H9 (cell line): Measurements from ENCODE around the gene UTP18. TPM values are rescaled to one million over a fixed set of nuclear protein-coding genes. Genes with fewer than 3 reads are reported as not detected.

Experiments used
- DNase-seq: peaks from one replicate; pipeline ENCODE4 v3.0.0-alpha.2; 2017
- H2AFZ ChIP-seq: one replicate; pipeline ENCODE4 v1.6.1; 2013; ENCODE audit warnings: mild to moderate bottlenecking, low read length, control low read depth, moderate library complexity
- H2AK5ac ChIP-seq: 2 replicates; pipeline ENCODE4 v1.6.1; 2013; ENCODE audit warnings: low read length, control low read depth, mixed read lengths; ENCODE audit not compliant: insufficient read length
- H2BK120ac ChIP-seq: one replicate; pipeline ENCODE4 v1.6.1; 2013; ENCODE audit warnings: low read depth, mild to moderate bottlenecking, low read length, control low read depth, inconsistent platforms; ENCODE audit not compliant: poor library complexity, severe bottlenecking
- H2BK12ac ChIP-seq: 2 replicates; pipeline ENCODE4 v1.6.1; 2013; ENCODE audit warnings: low read length, control low read depth, mixed read lengths, low read depth; ENCODE audit not compliant: insufficient read length
- H2BK15ac ChIP-seq: 2 replicates; pipeline ENCODE4 v1.6.1; 2013; ENCODE audit warnings: low read depth, low read length, control low read depth
- H2BK20ac ChIP-seq: one replicate; pipeline ENCODE4 v1.6.1; 2013; ENCODE audit warnings: low read depth, mild to moderate bottlenecking, low read length, control low read depth, inconsistent platforms; ENCODE audit not compliant: poor library complexity, severe bottlenecking
- H2BK5ac ChIP-seq: 2 replicates; pipeline ENCODE4 v1.6.1; 2013; ENCODE audit warnings: low read length, control low read depth, mixed read lengths; ENCODE audit not compliant: insufficient read length
- H3K14ac ChIP-seq: 2 replicates; pipeline ENCODE4 v1.6.1; 2013; ENCODE audit warnings: low read length, control low read depth; ENCODE audit not compliant: insufficient read depth
- H3K18ac ChIP-seq: 2 replicates; pipeline ENCODE4 v1.6.1; 2013; ENCODE audit warnings: low read depth, mild to moderate bottlenecking, mixed read lengths, low read length, control low read depth; ENCODE audit not compliant: insufficient read length
- H3K23ac ChIP-seq: 2 replicates; pipeline ENCODE4 v1.6.1; 2013; ENCODE audit warnings: low read length, control low read depth, mixed read lengths, low read depth; ENCODE audit not compliant: insufficient read length
- H3K23me2 ChIP-seq: 2 replicates; pipeline ENCODE4 v1.6.1; 2013; ENCODE audit warnings: low read depth, mild to moderate bottlenecking, mixed read lengths, low read length, control low read depth; ENCODE audit not compliant: insufficient read length, poor library complexity, severe bottlenecking
- H3K27ac ChIP-seq: 2 replicates; pipeline ENCODE4 v1.5.1; 2013; ENCODE audit warnings: low read length, control low read depth, mixed read lengths, low read depth; ENCODE audit not compliant: insufficient read length
- H3K27me3 ChIP-seq: 2 replicates; pipeline ENCODE4 v1.6.1; 2013; ENCODE audit warnings: low read length, control low read depth, inconsistent platforms; ENCODE audit not compliant: insufficient read depth
- H3K4ac ChIP-seq: 2 replicates; pipeline ENCODE4 v1.6.1; 2013; ENCODE audit warnings: low read depth, mild to moderate bottlenecking, control low read depth, inconsistent platforms, low read length, moderate library complexity
- H3K4me1 ChIP-seq: 2 replicates; pipeline ENCODE4 v1.6.1; 2013; ENCODE audit warnings: low read length, control low read depth, inconsistent platforms; ENCODE audit not compliant: insufficient read depth
- H3K4me2 ChIP-seq: 2 replicates; pipeline ENCODE4 v1.6.1; 2013; ENCODE audit warnings: low read length, control low read depth, mixed read lengths; ENCODE audit not compliant: insufficient read length, insufficient read depth
- H3K56ac ChIP-seq: 2 replicates; pipeline ENCODE4 v1.6.1; 2013; ENCODE audit warnings: low read depth, mild to moderate bottlenecking, mixed read lengths, low read length, control low read depth; ENCODE audit not compliant: insufficient read length
- H3K79me1 ChIP-seq: 2 replicates; pipeline ENCODE4 v1.6.1; 2013; ENCODE audit warnings: low read depth, mild to moderate bottlenecking, moderate library complexity, low read length, control low read depth, inconsistent platforms; ENCODE audit not compliant: insufficient read depth, poor library complexity, severe bottlenecking
- H3K79me2 ChIP-seq: 2 replicates; pipeline ENCODE4 v1.6.1; 2013; ENCODE audit warnings: low read length, control low read depth, inconsistent platforms; ENCODE audit not compliant: insufficient read depth
- H3K9ac ChIP-seq: 2 replicates; pipeline ENCODE4 v1.6.1; 2013; ENCODE audit warnings: low read length, control low read depth, mixed read lengths; ENCODE audit not compliant: insufficient read length; ENCODE audit errors: extremely low read depth
- H3K9me3 ChIP-seq: one replicate; pipeline ENCODE4 v1.6.1; 2013; ENCODE audit warnings: low read depth, low read length, inconsistent platforms; ENCODE audit not compliant: control insufficient read depth
- H3T11ph ChIP-seq: one replicate; pipeline ENCODE4 v1.6.1; 2013; ENCODE audit warnings: mild to moderate bottlenecking, low read length, control low read depth, inconsistent platforms
- H4K20me1 ChIP-seq: one replicate; pipeline ENCODE4 v1.6.1; 2013; ENCODE audit not compliant: control insufficient read depth, insufficient read length, insufficient read depth
- H4K5ac ChIP-seq: 2 replicates; pipeline ENCODE4 v1.6.1; 2013; ENCODE audit warnings: low read depth, mild to moderate bottlenecking, mixed read lengths, low read length, control low read depth; ENCODE audit not compliant: insufficient read length
- H4K8ac ChIP-seq: replicated peaks from 2 replicates; pipeline ENCODE4 v1.6.1; 2013; ENCODE audit warnings: low read length, control low read depth, mixed read lengths, low read depth; ENCODE audit not compliant: insufficient read length
- H4K91ac ChIP-seq: 2 replicates; pipeline ENCODE4 v1.6.1; 2013; ENCODE audit warnings: low read depth, mild to moderate bottlenecking, moderate library complexity, mixed read lengths, low read length, control low read depth; ENCODE audit not compliant: insufficient read length
- H3K27ac Mint-ChIP-seq, 3 experiments: 2 replicates in 2 of 3; 3 replicates in 1 of 3; pipeline ENCODE4 v1.8.0; 2020 to 2021; ENCODE audit warnings: mixed read lengths in 3 of 3, mild to moderate bottlenecking in 1 of 3, moderate library complexity in 1 of 3
- H3K27me3 Mint-ChIP-seq: 2 replicates; pipeline ENCODE4 v1.8.0; 2021; ENCODE audit warnings: low read depth, mild to moderate bottlenecking, moderate library complexity, mixed read lengths
- H3K36me3 Mint-ChIP-seq, 3 experiments: 2 replicates in 2 of 3; 3 replicates in 1 of 3; pipeline ENCODE4 v1.8.0; 2020 to 2021; ENCODE audit warnings: low read depth in 3 of 3, mixed read lengths in 3 of 3; ENCODE audit not compliant: insufficient read depth in 1 of 3
- H3K4me1 Mint-ChIP-seq, 2 experiments: 2 replicates each; pipeline ENCODE4 v1.8.0; 2020; ENCODE audit warnings: mixed read lengths in 2 of 2
- H3K4me3 Mint-ChIP-seq, 2 experiments: 2 replicates in 1 of 2; 3 replicates in 1 of 2; pipeline ENCODE4 v1.8.0; 2020 to 2021; ENCODE audit warnings: mild to moderate bottlenecking in 2 of 2, mixed read lengths in 2 of 2, moderate library complexity in 1 of 2
- H3K9me3 Mint-ChIP-seq, 2 experiments: 2 replicates in 1 of 2; 3 replicates in 1 of 2; pipeline ENCODE4 v1.8.0; 2020; ENCODE audit warnings: mild to moderate bottlenecking in 2 of 2, mixed read lengths in 2 of 2, moderate library complexity in 1 of 2
- WGBS: extraction: QIAGEN DNeasy Blood & Tissue Kit; methylation state at CpG from one replicate; pipeline ENCODE4 v1.1.7; 2013; ENCODE audit warnings: missing lambda C conversion rate, low lambda C conversion rate, mixed read lengths; ENCODE audit not compliant: insufficient read length; ENCODE audit errors: extremely low coverage; 5-methylcytosine and 5-hydroxymethylcytosine counted together
- total RNA-seq: library from RNA; stranded (reverse); gene quantifications from 2 replicates; pipeline ENCODE4 v1.2.1, GENCODE V29; 2021
- TF ChIP-seq, protein P1 (sequence below): fragments of 200-600 bp; sonication (generic); conservative IDR thresholded peaks from 3 replicates; pipeline ENCODE4 v1.8.0; 2021; ENCODE audit warnings: antibody characterized with exemption, mild to moderate bottlenecking

Gene UTP18
- total RNA-seq, 1 experiment from 2014 or later, result 79.5 TPM

DNA sequence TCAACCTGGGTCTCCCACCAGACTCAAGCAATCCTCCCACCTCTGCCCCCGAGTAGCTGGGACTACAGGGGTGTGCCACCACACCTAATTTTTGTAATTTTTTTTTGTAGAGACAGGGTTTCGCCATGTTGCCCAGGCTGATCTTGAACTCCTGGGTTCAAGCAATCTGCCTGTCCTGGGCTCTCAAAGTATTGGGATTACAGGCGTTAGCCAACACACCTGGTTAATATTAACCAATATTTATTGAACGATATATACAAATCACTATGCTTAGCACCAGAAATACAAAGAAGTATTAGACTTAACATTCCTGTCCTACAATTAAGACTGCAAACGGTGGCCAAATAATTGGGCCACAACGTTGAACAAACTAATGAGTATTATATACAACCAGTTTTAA is 4.7 kb upstream of the UTP18 start:
- peaks cover 1% of the 10 kb centered on the region; the same call in 1 of the 2 replicates for H3K27me3 Mint-ChIP-seq
- Histone ChIP-seq H3K9ac (no peak overlapping the region), H2BK120ac (no peak overlapping the region), H3K23ac (no peak overlapping the region), H3K4ac (no peak overlapping the region), H3K23me2 (peaks cover 8% of the 10 kb centered on the region), H3K4me2 (no peak overlapping the region), H2BK20ac (no peak overlapping the region), H3T11ph (no peak overlapping the region), H3K14ac (no peak overlapping the region), H3K56ac (no peak overlapping the region), H2AFZ (no peak overlapping the region), H3K79me1 (peaks cover 4% of the 10 kb centered on the region), H3K4me1 (peaks cover 4% of the 10 kb centered on the region; the same call in 1 of the 2 replicates), H2BK12ac (no peak overlapping the region), H3K9me3 (no peaks in the 10 kb centered on the region), H3K79me2 (peaks cover 25% of the 10 kb centered on the region), H2BK15ac (no peak overlapping the region), H4K5ac (no peak overlapping the region), H3K27me3 (no peaks in the 10 kb centered on the region), H2BK5ac (no peak overlapping the region), H3K18ac (no peak overlapping the region), H4K20me1 (no peaks in the 10 kb centered on the region), H4K91ac (no peak overlapping the region), H3K27ac (no peak overlapping the region), H4K8ac (no peak overlapping the region), H2AK5ac (no peak overlapping the region)
- no CpG with 5 or more reads among the region's 6 CpGs for WGBS
- H3K4me1 Mint-ChIP-seq, result peaks cover 12 to 19% of the 10 kb centered on the region in 2 experiments
- H3K36me3 Mint-ChIP-seq, result peaks cover 39 to 76% (median 64%) of the 10 kb centered on the region in 3 experiments
- H3K9me3 Mint-ChIP-seq, result peaks cover 2 to 7% of the 10 kb centered on the region in 2 experiments; a peak in 2 of 5 replicates
- no peak overlapping the region for H3K4me3 Mint-ChIP-seq
- no peak overlapping the region for H3K27ac Mint-ChIP-seq
- TF ChIP-seq, protein P1, sequence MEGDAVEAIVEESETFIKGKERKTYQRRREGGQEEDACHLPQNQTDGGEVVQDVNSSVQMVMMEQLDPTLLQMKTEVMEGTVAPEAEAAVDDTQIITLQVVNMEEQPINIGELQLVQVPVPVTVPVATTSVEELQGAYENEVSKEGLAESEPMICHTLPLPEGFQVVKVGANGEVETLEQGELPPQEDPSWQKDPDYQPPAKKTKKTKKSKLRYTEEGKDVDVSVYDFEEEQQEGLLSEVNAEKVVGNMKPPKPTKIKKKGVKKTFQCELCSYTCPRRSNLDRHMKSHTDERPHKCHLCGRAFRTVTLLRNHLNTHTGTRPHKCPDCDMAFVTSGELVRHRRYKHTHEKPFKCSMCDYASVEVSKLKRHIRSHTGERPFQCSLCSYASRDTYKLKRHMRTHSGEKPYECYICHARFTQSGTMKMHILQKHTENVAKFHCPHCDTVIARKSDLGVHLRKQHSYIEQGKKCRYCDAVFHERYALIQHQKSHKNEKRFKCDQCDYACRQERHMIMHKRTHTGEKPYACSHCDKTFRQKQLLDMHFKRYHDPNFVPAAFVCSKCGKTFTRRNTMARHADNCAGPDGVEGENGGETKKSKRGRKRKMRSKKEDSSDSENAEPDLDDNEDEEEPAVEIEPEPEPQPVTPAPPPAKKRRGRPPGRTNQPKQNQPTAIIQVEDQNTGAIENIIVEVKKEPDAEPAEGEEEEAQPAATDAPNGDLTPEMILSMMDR, result no peak
- DNase-seq, result no peak
